K562 (cell line): ENCODE data around the gene LMBR1. TPM values are rescaled to one million over a fixed set of nuclear protein-coding genes. Genes with fewer than 3 reads are reported as not detected.

ENCODE experiments used
- polyA plus RNA-seq, 8 experiments: library from polyadenylated mRNA; depleted of rRNA in 4 of 8; stranded (reverse) in 5 of 8; unstranded in 3 of 8; fragments of >200 nt; fragmentation: Nextera tagmentation in 2 of 8; fragmentation: Illumina TruSeq in 1 of 8; extraction: Ambion mirVana in 2 of 8; extraction: Trizol in 1 of 8; gene quantifications; 2 replicates each; pipeline versions ENCODE4 v1.2.1 to v1.2.3, GENCODE V29; 2011 to 2014; ENCODE audit warnings: inconsistent platforms in 1 of 8, missing spikeins in 1 of 8
- small RNA-seq: library from RNA; depleted of rRNA; stranded (forward); fragments of <200 nt; gene quantifications from one replicate; pipeline ENCODE3, GENCODE V24; 2014
- total RNA-seq, 7 experiments: library from RNA; depleted of rRNA in 6 of 7; stranded (reverse); fragments of >200 nt in 6 of 7; fragmentation: Illumina TruSeq in 2 of 7; extraction: Trizol in 2 of 7; gene quantifications; 2 replicates each; pipeline versions ENCODE4 v1.2.1 to v1.2.3, GENCODE V29; 2011 to 2021; ENCODE audit warnings: low replicate concordance in 1 of 7

The LMBR1 gene
- total and polyA plus RNA-seq, 9 of the 15 experiments (the other 6 are each of a cell fraction or from before 2014, with no cell fraction given), result 7.7 to 90.0 (median 59.9) TPM

Small RNAs within 50 kb of the gene (small RNA-seq; reads per million reads assigned to genes)
- not detected for gene RNU4-31P

Other genes with a start within 250 kb of the LMBR1 start
- gene NOM1, start 56.5 kb upstream of the LMBR1 start, total RNA-seq (2014; rRNA removed), result 35.7 and 35.8 TPM in 2 replicates
- 38.8 and 40.1 TPM in 2 replicates for gene NOM1, start 56.5 kb upstream of the LMBR1 start, total RNA-seq (2014; rRNA removed; fragmentation: Illumina TruSeq; extraction: Trizol)
- 41.2 and 42.9 TPM in 2 replicates for gene NOM1, start 56.5 kb upstream of the LMBR1 start, total RNA-seq (2015; rRNA removed; fragmentation: Illumina TruSeq; extraction: Trizol)
- gene NOM1, start 56.5 kb upstream of the LMBR1 start, total RNA-seq (2021), result 37.3 and 47.3 TPM in 2 replicates
- gene NOM1, start 56.5 kb upstream of the LMBR1 start, polyA plus RNA-seq (2011; rRNA removed), result 30.5 and 30.9 TPM in 2 replicates
- gene NOM1, start 56.5 kb upstream of the LMBR1 start, polyA plus RNA-seq (2014; fragmentation: Illumina TruSeq; extraction: Trizol), result 38.2 and 39.7 TPM in 2 replicates
- 1 to 10 TPM; 6.8 to 9.6 TPM for gene NOM1, start 56.5 kb upstream of the LMBR1 start, polyA plus RNA-seq (2014; fragmentation: Nextera tagmentation; extraction: Ambion mirVana)
- gene NOM1, start 56.5 kb upstream of the LMBR1 start, polyA plus RNA-seq (2014; rRNA removed), result 37.4 and 39.6 TPM in 2 replicates
- gene MNX1, start 117.5 kb upstream of the LMBR1 start, total RNA-seq (2014; rRNA removed), result 5.3 TPM in 2 replicates
- gene MNX1, start 117.5 kb upstream of the LMBR1 start, total RNA-seq (2014; rRNA removed; fragmentation: Illumina TruSeq; extraction: Trizol), result 1.4 and 1.8 TPM in 2 replicates
- gene MNX1, start 117.5 kb upstream of the LMBR1 start, total RNA-seq (2015; rRNA removed; fragmentation: Illumina TruSeq; extraction: Trizol), result 2.1 and 2.2 TPM in 2 replicates
- gene MNX1, start 117.5 kb upstream of the LMBR1 start, total RNA-seq (2021), result 8.0 and 9.5 TPM in 2 replicates
- 0.98 and 1.2 TPM in 2 replicates for gene MNX1, start 117.5 kb upstream of the LMBR1 start, polyA plus RNA-seq (2011; rRNA removed)
- gene MNX1, start 117.5 kb upstream of the LMBR1 start, polyA plus RNA-seq (2014; fragmentation: Illumina TruSeq; extraction: Trizol), result 1.1 and 1.7 TPM in 2 replicates
- gene MNX1, start 117.5 kb upstream of the LMBR1 start, polyA plus RNA-seq (2014; fragmentation: Nextera tagmentation; extraction: Ambion mirVana), result under 1 TPM; 0.15 to 0.25 TPM
- gene MNX1, start 117.5 kb upstream of the LMBR1 start, polyA plus RNA-seq (2014; rRNA removed), result 4.0 and 5.9 TPM in 2 replicates
- 75.4 and 80.9 TPM in 2 replicates for gene UBE3C, start 245.7 kb upstream of the LMBR1 start, total RNA-seq (2014; rRNA removed)
- gene UBE3C, start 245.7 kb upstream of the LMBR1 start, total RNA-seq (2014; rRNA removed; fragmentation: Illumina TruSeq; extraction: Trizol), result 91.7 and 99.0 TPM in 2 replicates
- gene UBE3C, start 245.7 kb upstream of the LMBR1 start, total RNA-seq (2015; rRNA removed; fragmentation: Illumina TruSeq; extraction: Trizol), result 75.4 and 84.7 TPM in 2 replicates
- 76.0 and 76.4 TPM in 2 replicates for gene UBE3C, start 245.7 kb upstream of the LMBR1 start, total RNA-seq (2021)
- gene UBE3C, start 245.7 kb upstream of the LMBR1 start, polyA plus RNA-seq (2011; rRNA removed), result 45.4 and 81.4 TPM in 2 replicates
- gene UBE3C, start 245.7 kb upstream of the LMBR1 start, polyA plus RNA-seq (2014; fragmentation: Illumina TruSeq; extraction: Trizol), result 59.8 and 66.9 TPM in 2 replicates
- gene UBE3C, start 245.7 kb upstream of the LMBR1 start, polyA plus RNA-seq (2014; fragmentation: Nextera tagmentation; extraction: Ambion mirVana), result 10 to 100 TPM in 1 of 2 experiments, 1 to 10 TPM in 1; 9.6 to 15.3 TPM
- gene UBE3C, start 245.7 kb upstream of the LMBR1 start, polyA plus RNA-seq (2014; rRNA removed), result 58.0 and 61.9 TPM in 2 replicates